GM10248 (cell line): ENCODE results near the gene BCAS4.

ENCODE experiments used
- CTCF ChIA-PET: fragments of 300-600 bp; sonication (Branson Sonifier 250); formaldehyde crosslinking; extraction: SDS; loops from one replicate; lab custom pipeline; 2021; ENCODE audit warnings: antibody characterized with exemption; lab: Yijun Ruan, JAX
- POLR2A ChIA-PET: fragments of 350-650 bp; sonication (Branson Sonifier 250); formaldehyde crosslinking; extraction: SDS; loops from one replicate; lab custom pipeline; 2020; ENCODE audit warnings: antibody characterized with exemption; lab: Yijun Ruan, JAX
- DNase-seq: peaks from one replicate; pipeline ENCODE4 v3.0.0; 2012; ENCODE audit errors: extremely low spot score
- TF ChIP-seq, protein P1 (sequence below): IDR thresholded peaks from 2 replicates; pipeline ENCODE4 v1.5.1; 2012; ENCODE audit warnings: mild to moderate bottlenecking, low read depth; ENCODE audit errors: extremely low read depth, missing control alignments, control extremely low read depth

Gene BCAS4

DNA sequence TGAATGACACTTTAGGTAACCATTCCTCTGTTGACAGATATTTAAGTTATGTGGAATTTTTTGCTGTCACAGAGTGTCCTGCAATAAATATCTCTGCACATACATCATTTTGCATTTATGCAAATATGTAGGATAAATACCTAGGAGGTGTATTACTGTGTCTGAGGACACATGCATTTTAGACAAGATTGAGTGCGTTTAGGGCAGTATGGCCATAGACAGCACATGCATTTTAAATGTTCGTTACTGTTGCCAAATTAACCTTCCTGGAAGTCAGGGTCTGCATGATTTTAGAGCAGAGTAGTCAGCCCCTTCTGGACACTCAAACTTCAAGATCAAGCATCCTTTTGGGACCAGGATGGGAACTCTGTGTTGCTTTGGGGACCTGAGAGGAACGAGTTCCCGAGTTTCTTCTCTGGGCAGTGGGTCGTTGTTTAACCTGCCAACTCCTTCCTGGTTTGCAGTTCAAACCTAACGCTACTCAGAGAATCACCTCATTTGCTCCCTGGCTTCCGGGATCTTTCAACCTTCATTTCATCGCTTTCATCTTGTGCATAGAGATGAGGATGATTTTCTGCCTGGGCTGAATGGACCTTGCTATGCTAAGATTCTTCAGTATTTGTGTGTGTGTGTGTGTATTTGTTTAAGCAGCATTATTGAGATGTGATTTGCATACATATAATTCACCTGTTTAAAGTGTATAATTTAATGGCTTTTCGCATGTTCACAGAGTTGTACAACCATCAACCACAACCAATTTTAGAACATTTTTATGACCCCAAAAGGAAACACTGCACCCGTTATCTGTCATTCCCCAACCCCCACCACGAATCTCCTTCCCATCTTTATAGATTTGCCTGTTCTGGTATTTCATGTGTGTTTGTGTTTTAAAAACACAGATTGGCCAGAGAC lies 9.8 kb downstream of the BCAS4 start:
- TF ChIP-seq, protein P1, sequence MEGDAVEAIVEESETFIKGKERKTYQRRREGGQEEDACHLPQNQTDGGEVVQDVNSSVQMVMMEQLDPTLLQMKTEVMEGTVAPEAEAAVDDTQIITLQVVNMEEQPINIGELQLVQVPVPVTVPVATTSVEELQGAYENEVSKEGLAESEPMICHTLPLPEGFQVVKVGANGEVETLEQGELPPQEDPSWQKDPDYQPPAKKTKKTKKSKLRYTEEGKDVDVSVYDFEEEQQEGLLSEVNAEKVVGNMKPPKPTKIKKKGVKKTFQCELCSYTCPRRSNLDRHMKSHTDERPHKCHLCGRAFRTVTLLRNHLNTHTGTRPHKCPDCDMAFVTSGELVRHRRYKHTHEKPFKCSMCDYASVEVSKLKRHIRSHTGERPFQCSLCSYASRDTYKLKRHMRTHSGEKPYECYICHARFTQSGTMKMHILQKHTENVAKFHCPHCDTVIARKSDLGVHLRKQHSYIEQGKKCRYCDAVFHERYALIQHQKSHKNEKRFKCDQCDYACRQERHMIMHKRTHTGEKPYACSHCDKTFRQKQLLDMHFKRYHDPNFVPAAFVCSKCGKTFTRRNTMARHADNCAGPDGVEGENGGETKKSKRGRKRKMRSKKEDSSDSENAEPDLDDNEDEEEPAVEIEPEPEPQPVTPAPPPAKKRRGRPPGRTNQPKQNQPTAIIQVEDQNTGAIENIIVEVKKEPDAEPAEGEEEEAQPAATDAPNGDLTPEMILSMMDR, result no peak
- peak; percentile 48 for DNase-seq
- ChIA-PET POLR2A (no interaction called here), CTCF (interaction anchor here (0.7 to 2.0 kb wide), 6 partner anchors 10 to 125 kb away, joined by 3 to 16 read pairs (median 4); partner anchors contain the start of gene BCAS4)

DNA sequence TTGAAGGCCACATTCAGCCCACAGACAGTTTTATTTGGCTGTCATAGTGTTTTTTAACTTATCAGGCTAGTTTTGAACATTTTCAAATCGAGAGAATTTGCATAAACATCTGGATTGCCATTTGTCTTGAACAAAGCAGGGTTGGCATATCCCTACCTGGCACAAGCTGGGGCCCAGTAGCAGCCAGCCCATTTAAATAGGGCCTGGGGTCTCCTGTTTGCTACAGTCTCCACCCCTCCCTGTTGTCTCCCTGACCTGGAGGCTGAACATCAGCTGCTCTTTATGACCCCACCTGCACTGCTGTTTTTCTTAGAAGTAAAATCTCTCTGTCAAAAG lies 10.5 kb downstream of the BCAS4 start:
- TF ChIP-seq, protein P1, result no peak
- DNase-seq, result peak; percentile 7
- POLR2A ChIA-PET, result no interaction called here
- CTCF ChIA-PET, result interaction anchor here (0.7 to 1.6 kb wide), 6 partner anchors 11 to 124 kb away, joined by 3 to 10 read pairs (median 3); partner anchors contain the start of gene BCAS4

DNA sequence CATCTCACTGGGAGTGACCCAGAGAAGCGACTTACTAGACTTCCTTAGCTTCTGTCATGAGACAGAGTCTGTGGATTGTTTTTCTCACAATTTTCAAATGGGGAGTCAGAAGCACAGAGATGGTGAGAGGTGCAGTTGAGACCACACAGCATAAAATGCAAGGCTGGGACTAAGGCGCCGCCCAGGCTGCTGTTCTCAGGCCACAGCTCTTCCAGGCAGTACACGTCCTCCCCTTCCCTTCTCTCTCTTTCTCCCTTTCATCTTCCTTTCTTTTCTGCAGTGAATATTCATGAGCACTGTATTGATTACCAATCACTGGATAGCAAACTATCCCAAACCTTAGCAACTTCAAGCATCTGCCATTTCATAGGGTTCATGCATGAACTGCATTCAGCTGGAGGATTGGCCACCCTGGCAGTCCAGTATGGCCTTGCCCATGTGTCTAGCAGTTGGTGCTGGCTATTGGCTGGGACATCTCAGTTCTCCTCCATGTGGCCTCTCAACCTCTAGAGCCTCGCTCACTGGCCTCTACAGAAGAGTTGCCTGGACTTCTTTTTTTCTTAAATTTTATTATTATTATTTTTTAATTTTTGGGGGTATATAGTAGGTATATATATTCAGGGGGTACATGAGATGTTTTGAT lies 11.4 kb downstream of the BCAS4 start:
- ChIA-PET CTCF (interaction anchor here (1.1 to 1.6 kb wide), 5 partner anchors 10 to 129 kb away, joined by 3 to 10 read pairs (median 3); partner anchors contain the start of gene BCAS4), POLR2A (no interaction called here)
- DNase-seq, result peak; percentile 4
- TF ChIP-seq, protein P1, result no peak

DNA sequence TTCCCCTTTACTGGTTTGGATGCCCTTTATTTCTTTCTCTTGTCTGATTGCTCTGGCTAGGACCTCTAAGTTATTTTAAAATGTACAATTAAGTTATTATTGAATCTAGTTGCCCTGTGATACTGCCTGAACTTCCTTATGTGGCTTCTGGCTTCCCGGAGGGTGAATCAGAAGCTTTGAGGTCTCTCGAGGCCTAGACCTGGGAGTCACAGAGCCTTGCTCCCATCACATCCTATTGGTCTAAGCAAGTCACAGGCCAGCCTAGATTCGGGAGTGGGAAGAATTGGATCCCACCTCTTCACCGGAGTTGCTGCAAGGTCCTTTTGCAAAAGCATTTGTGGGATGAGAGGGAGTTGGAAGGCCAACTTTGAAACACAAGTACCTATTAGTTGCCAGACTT lies 15.2 kb downstream of the BCAS4 start:
- no peak for DNase-seq
- POLR2A ChIA-PET, result no interaction called here
- CTCF ChIA-PET, result interaction anchor here (1.9 to 2.1 kb wide), 3 partner anchors 9 to 16 kb away, joined by 5 to 17 read pairs (median 8); partner anchors contain the start of gene BCAS4
- TF ChIP-seq, protein P1, result no peak

DNA sequence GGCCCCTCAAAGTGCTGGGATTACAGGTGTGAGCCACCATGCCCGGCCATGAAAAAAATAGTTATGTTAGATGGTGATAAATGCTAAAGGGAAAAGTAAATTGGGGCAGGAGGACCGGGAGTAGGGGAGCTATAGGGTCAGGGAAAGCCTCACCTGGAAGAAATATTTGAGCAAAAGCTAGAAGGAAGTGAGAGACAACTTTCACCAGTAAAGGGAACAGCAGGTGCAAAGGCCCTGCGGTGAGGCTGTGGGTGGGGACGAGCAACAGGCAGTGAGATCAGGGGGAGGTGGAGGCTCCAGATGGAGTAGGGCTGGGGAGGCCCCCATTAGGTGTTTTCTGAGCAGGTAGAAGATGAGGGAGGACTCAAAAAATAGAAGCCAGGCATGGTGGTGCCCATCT lies 16.0 kb downstream of the BCAS4 start:
- peak; percentile 57 for DNase-seq
- TF ChIP-seq, protein P1, result no peak
- ChIA-PET POLR2A (interaction anchor here (0.6 kb wide), 1 partner anchor 97 kb away, joined by 3 read pairs; no protein-coding TSS in a partner anchor), CTCF (interaction anchor here (0.7 to 2.1 kb wide), 5 partner anchors 8 to 20 kb away, joined by 3 to 17 read pairs (median 5); partner anchors contain the start of gene BCAS4)

DNA sequence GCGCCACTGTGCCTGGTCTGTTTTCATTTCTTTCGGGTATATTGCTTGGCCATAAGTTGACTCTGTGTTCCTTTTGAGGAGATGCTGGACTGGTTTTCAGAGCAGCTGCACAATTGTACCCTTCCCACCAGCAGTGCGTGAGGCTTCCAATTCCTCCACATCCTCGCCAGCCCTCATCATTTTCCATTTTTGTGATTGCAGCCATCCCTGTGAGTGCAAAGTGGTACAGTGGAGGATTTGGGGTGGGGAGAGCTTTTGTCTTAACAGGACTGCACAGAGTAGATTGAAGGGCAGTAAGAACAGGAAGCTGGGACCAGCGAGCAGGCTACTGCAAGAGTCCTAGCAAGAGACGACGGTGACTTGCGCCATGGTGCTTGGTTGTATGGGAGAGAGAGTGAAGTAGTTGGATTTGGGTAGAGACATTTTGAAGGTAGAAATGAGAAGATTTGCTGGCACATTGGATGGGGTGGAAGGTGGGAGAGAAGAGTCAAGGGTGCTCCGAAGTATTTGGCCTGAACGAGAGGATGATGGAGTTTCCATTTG lies 18.3 kb downstream of the BCAS4 start:
- TF ChIP-seq, protein P1, result no peak
- ChIA-PET POLR2A (interaction anchor here (1.5 kb wide), 1 partner anchor 11 kb away, joined by 6 read pairs; no protein-coding TSS in a partner anchor), CTCF (interaction anchor here (1.0 to 4.2 kb wide), 8 partner anchors 9 to 117 kb away, joined by 3 to 33 read pairs (median 5); partner anchors contain the start of gene BCAS4)
- no peak for DNase-seq
